Keratinocyte (primary cell): ENCODE measurements around the gene ELF5.

Source experiments
- EZH2 ChIP-seq: IDR thresholded peaks from one replicate; pipeline ENCODE4 v1.6.1; 2012; ENCODE audit warnings: inconsistent platforms, mild to moderate bottlenecking, low read length, moderate library complexity
- TF ChIP-seq, protein P1 (sequence below), 3 experiments: IDR thresholded peaks in 1 of 3; conservative IDR thresholded peaks in 1 of 3; optimal IDR thresholded peaks in 1 of 3; 2 replicates in 2 of 3; 3 replicates in 1 of 3; pipeline versions ENCODE3 to v1.5.1; 2011; ENCODE audit warnings: low read length in 3 of 3, mild to moderate bottlenecking in 3 of 3, moderate library complexity in 2 of 3, control low read depth in 1 of 3, inconsistent platforms in 1 of 3; ENCODE audit not compliant: insufficient read depth in 2 of 3; ENCODE audit errors: extremely low read depth in 1 of 3

DNA sequence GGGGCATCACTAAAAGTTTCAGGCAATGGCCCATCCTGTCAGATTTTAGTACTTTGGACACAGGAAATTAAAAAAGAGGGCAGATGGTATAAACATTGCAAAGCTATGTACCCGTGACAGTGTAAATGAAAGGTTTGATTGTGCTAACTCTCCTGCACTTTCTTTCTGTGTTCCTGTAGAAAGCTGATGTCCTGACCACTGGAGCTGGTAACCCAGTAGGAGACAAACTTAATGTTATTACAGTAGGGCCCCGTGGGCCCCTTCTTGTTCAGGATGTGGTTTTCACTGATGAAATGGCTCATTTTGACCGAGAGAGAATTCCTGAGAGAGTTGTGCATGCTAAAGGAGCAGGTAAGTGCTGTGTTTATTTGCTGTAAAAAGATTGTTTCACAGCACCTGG is 64.6 kb downstream of the ELF5 start:
- TF ChIP-seq, protein P1, sequence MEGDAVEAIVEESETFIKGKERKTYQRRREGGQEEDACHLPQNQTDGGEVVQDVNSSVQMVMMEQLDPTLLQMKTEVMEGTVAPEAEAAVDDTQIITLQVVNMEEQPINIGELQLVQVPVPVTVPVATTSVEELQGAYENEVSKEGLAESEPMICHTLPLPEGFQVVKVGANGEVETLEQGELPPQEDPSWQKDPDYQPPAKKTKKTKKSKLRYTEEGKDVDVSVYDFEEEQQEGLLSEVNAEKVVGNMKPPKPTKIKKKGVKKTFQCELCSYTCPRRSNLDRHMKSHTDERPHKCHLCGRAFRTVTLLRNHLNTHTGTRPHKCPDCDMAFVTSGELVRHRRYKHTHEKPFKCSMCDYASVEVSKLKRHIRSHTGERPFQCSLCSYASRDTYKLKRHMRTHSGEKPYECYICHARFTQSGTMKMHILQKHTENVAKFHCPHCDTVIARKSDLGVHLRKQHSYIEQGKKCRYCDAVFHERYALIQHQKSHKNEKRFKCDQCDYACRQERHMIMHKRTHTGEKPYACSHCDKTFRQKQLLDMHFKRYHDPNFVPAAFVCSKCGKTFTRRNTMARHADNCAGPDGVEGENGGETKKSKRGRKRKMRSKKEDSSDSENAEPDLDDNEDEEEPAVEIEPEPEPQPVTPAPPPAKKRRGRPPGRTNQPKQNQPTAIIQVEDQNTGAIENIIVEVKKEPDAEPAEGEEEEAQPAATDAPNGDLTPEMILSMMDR (optimal IDR thresholded peaks at IDR 0.05 in 1 of 3, IDR thresholded peaks at IDR 0.05 in 1 of 3, conservative IDR thresholded peaks at IDR 0.05 in 1 of 3; ENCODE audit: extremely low read depth in 1 of 3, insufficient read depth in 2 of 3, low read length in 3 of 3) = no peak
- TF ChIP-seq EZH2 = no peak
